Measurements from ENCODE around the gene TRIM72. TPM values are rescaled to one million over a fixed set of nuclear protein-coding genes. Genes with fewer than 3 reads are reported as not detected.

The TRIM72 gene
- total and polyA plus RNA-seq, 9 of the 15 experiments (the other 6 are each of a cell fraction or from before 2014, with no cell fraction given), result under 0.01 TPM; not detected in 8

- TF ChIP-seq ZNF280B (CRISPR knock-in tag; IDR thresholded peaks at IDR 0.05) (no peak), ZNF511 (CRISPR knock-in tag; IDR thresholded peaks at IDR 0.05) (no peak), HNRNPL (IDR thresholded peaks at IDR 0.05; ENCODE audit: low read depth, low read length) (no peak), STAT5B (CRISPR knock-in tag; IDR thresholded peaks at IDR 0.05) (no peak), STAT5A (IDR thresholded peaks at IDR 0.05; ENCODE audit: borderline replicate concordance, low read length) (no peak), POLR2A (conservative IDR thresholded peaks at IDR 0.05) (no peak), CHD1 (IDR thresholded peaks at IDR 0.05; ENCODE audit: low read length) (no peak), TOE1 (IDR thresholded peaks at IDR 0.05; ENCODE audit: borderline replicate concordance) (no peak), TOE1 (CRISPR knock-in tag; IDR thresholded peaks at IDR 0.05; ENCODE audit: borderline replicate concordance, low read depth) (no peak), THAP7 (CRISPR knock-in tag; IDR thresholded peaks at IDR 0.05) (no peak), NFIC (IDR thresholded peaks at IDR 0.05) (peak; percentile 87), ARID3B (CRISPR knock-in tag; IDR thresholded peaks at IDR 0.05; ENCODE audit: borderline replicate concordance) (no peak), NR2C1 (IDR thresholded peaks at IDR 0.05) (no peak), NR2C1 (tag; IDR thresholded peaks at IDR 0.05) (no peak), EHMT2 (IDR thresholded peaks at IDR 0.05) (no peak), TEAD2 (tag; IDR thresholded peaks at IDR 0.05) (peak; percentile 74; the same call in 1 of the 2 replicates), SNRNP70 (optimal IDR thresholded peaks at IDR 0.05; ENCODE audit: low read depth, low read length) (no peak), MAFK (IDR thresholded peaks at IDR 0.05; ENCODE audit: low read length) (no peak), ESRRA (IDR thresholded peaks at IDR 0.05; ENCODE audit: borderline replicate concordance, low read depth) (peak; percentile 93), NCOA2 (IDR thresholded peaks at IDR 0.05; ENCODE audit: partially characterized antibody in 2 of 2) (no peak), ZFP1 (CRISPR knock-in tag; IDR thresholded peaks at IDR 0.05) (no peak), ATF6 (CRISPR knock-in tag; IDR thresholded peaks at IDR 0.05) (no peak), YY1 (IDR thresholded peaks at IDR 0.05; ENCODE audit: borderline replicate concordance in 1 of 3, control insufficient read depth in 1 of 3, extremely low read depth in 1 of 3, insufficient read depth in 3 of 3, insufficient read length in 1 of 3, insufficient replicate concordance in 2 of 3, low read depth in 1 of 3, low read length in 2 of 3) (no peak), HNRNPK (IDR thresholded peaks at IDR 0.05; ENCODE audit: low read depth, low read length, poor library complexity, severe bottlenecking) (no peak), ELF1 (tag; IDR thresholded peaks at IDR 0.05) (no peak)
These were observed 7.1 kb upstream of the TRIM72 start (continued) for GRCh38 chr16:31206776-31207175.

Data from K562 (cell line).